OCI-M2 (cell line): ENCODE results near the gene WDR45B.

Experiments
- DNase-seq: peaks from one replicate; lab custom pipeline; 2025; ENCODE audit not compliant: unreplicated experiment; lab: John Stamatoyannopoulos, UW

The WDR45B gene

GRCh38 chr17:82677353-82677925, 29.2 kb upstream of the WDR45B start:
- DNase-seq: no peak

- no peak for DNase-seq
Observed at GRCh38 chr17:82675476-82676245, 27.4 kb upstream of the WDR45B start.

- no peak for DNase-seq
Observed at GRCh38 chr17:82674656-82675475, 26.6 kb upstream of the WDR45B start.

- no peak for DNase-seq
Observed at GRCh38 chr17:82670661-82671450, 22.6 kb upstream of the WDR45B start.

GRCh38 chr17:82668631-82669099, 20.4 kb upstream of the WDR45B start:
- DNase-seq: no peak

- no peak for DNase-seq
Observed at GRCh38 chr17:82668024-82668630, 19.9 kb upstream of the WDR45B start.

GRCh38 chr17:82667668-82668000, 19.4 kb upstream of the WDR45B start:
- DNase-seq: no peak

GRCh38 chr17:82666931-82667667, 18.9 kb upstream of the WDR45B start:
- DNase-seq: no peak

- no peak for DNase-seq
Observed at GRCh38 chr17:82665891-82666290, 17.6 kb upstream of the WDR45B start.

- no peak for DNase-seq
Observed at GRCh38 chr17:82665217-82665616, 17.0 kb upstream of the WDR45B start.

GRCh38 chr17:82664701-82665182, 16.5 kb upstream of the WDR45B start:
- DNase-seq: no peak

- DNase-seq: no peak
Observed at GRCh38 chr17:82664276-82664575, 16.0 kb upstream of the WDR45B start.

- DNase-seq: no peak
Observed at GRCh38 chr17:82663381-82664275, 15.4 kb upstream of the WDR45B start.

- DNase-seq: no peak
Observed at GRCh38 chr17:82662711-82663261, 14.5 kb upstream of the WDR45B start.

GRCh38 chr17:82661717-82662683, 13.8 kb upstream of the WDR45B start:
- DNase-seq: no peak

- no peak for DNase-seq
Observed at GRCh38 chr17:82659886-82660285, 11.6 kb upstream of the WDR45B start.

- no peak for DNase-seq
Observed at GRCh38 chr17:82658796-82659452, 10.7 kb upstream of the WDR45B start.
